ENCODE data around the gene CYB561A3. TPM values are rescaled to one million over a fixed set of nuclear protein-coding genes. Genes with fewer than 3 reads are reported as not detected.

CYB561A3 gene
- total RNA-seq, 1 experiment from 2014 or later = 54.7 TPM

DNA sequence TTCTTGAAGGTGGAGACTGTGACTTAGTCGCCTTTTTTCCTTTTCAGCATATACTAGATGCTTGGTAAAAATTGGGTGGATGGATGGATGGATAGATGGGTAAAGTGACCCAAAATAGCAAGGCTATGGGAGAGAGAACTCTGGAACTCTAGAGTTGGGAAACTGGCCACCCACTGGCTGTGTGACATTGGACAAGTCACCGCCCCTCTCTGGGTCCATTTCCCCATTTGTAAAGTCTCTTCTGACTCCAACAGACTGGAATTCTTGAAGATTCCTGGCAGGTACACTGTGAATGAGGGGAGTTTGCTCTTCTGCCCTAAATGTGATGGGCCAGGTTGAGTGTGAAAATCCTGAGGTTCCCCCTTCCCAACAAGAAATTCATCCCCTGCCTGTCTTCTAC, 20.7 kb downstream of the CYB561A3 start:
- Histone ChIP-seq H3K27ac (ENCODE audit: low read depth, low read length, poor library complexity, severe bottlenecking) (no peak overlapping the region), H3K36me3 (ENCODE audit: insufficient read depth, low read length, poor library complexity, severe bottlenecking) (peaks cover 20% of the 10 kb centered on the region), H3K9me3 (ENCODE audit: low read depth, low read length, poor library complexity, severe bottlenecking) (no peaks in the 10 kb centered on the region), H3K4me1 (ENCODE audit: insufficient read depth, low read length, poor library complexity, severe bottlenecking) (no peaks in the 10 kb centered on the region), H3K4me3 (ENCODE audit: low read depth, low read length, poor library complexity, severe bottlenecking) (no peak overlapping the region), H3K27me3 (replicated peaks; ENCODE audit: insufficient read depth, low read depth, low read length, poor library complexity) (no peaks in the 10 kb centered on the region)
- TF ChIP-seq EZH2 (IDR thresholded peaks at IDR 0.05; ENCODE audit: borderline replicate concordance, low read depth, low read length, poor library complexity, severe bottlenecking) = no peak
- TF ChIP-seq, protein P1, sequence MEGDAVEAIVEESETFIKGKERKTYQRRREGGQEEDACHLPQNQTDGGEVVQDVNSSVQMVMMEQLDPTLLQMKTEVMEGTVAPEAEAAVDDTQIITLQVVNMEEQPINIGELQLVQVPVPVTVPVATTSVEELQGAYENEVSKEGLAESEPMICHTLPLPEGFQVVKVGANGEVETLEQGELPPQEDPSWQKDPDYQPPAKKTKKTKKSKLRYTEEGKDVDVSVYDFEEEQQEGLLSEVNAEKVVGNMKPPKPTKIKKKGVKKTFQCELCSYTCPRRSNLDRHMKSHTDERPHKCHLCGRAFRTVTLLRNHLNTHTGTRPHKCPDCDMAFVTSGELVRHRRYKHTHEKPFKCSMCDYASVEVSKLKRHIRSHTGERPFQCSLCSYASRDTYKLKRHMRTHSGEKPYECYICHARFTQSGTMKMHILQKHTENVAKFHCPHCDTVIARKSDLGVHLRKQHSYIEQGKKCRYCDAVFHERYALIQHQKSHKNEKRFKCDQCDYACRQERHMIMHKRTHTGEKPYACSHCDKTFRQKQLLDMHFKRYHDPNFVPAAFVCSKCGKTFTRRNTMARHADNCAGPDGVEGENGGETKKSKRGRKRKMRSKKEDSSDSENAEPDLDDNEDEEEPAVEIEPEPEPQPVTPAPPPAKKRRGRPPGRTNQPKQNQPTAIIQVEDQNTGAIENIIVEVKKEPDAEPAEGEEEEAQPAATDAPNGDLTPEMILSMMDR (conservative IDR thresholded peaks at IDR 0.05; ENCODE audit: low read depth, low read length) = no peak
- no TSS peak for BruUV-seq (replicated peaks)
- ChIA-PET CTCF (no interaction called here), POLR2A (ENCODE audit: low non-redundant PET) (no interaction called here)
- intact Hi-C loops (cut with micrococcal nuclease; ENCODE audit: unreplicated experiment) = no loop called here
- no peak for DNase-seq (ENCODE audit: low spot score)

DNA sequence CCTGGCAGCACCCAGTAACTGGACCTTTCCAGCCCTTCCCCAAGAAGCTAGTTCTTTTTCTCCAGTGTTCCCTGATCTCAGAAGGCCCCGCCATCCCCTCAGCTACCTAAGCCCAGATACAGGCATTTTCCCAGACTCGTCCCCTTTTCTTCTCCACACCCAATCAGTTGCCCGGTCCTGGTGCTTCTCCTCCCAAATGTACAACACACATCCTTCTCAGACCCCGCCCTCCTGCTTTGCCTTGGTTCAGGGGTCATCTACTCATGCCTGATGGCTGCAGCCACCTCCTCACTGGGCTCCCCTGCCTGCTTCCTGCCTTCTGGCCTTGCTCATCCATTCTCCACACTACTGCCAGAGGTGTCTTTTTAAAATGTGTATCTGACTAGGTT, 22.2 kb downstream of the CYB561A3 start:
- no TSS peak for BruUV-seq (replicated peaks)

DNA sequence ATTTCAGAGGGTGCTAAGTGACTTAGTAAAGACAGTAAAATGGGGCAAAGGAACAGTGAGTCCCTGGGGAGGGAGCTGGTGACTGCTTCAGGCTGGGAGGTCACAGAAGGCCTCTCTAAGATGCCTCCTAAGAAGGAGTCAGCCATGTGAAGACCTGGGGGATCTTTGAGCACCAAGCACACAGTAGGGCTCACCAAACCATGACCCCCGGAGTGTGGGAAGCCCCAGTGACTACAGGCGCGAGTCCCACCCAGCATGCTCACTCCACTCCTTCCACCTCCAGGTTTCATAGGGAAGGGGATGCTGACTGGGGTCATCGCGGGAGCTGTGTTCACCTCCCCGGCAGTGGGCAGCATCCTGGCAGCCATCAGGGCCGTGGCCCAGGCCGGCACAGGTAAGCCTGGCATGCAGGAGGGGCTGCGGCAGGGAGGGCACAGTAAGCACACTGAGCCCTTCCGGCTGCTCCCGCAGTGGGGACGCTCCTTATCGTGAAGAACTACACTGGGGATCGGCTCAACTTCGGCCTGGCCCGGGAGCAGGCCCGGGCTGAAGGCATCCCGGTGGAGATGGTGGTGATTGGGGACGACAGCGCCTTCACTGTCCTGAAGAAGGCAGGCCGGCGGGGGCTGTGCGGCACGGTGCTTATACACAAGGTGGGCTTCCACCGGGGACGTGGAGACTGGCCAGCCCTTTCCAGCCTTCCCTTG, 22.7 kb downstream of the CYB561A3 start:
- ChIA-PET POLR2A (ENCODE audit: low non-redundant PET) (no interaction called here), CTCF (no interaction called here)
- intact Hi-C loops (cut with micrococcal nuclease; ENCODE audit: unreplicated experiment) = no loop called here
- Histone ChIP-seq H3K4me1 (ENCODE audit: insufficient read depth, low read length, poor library complexity, severe bottlenecking) (peaks cover 2% of the 10 kb centered on the region), H3K27me3 (replicated peaks; ENCODE audit: insufficient read depth, low read depth, low read length, poor library complexity) (no peaks in the 10 kb centered on the region), H3K9me3 (ENCODE audit: low read depth, low read length, poor library complexity, severe bottlenecking) (no peaks in the 10 kb centered on the region), H3K27ac (ENCODE audit: low read depth, low read length, poor library complexity, severe bottlenecking) (no peak overlapping the region), H3K36me3 (ENCODE audit: insufficient read depth, low read length, poor library complexity, severe bottlenecking) (peaks cover 17% of the 10 kb centered on the region), H3K4me3 (ENCODE audit: low read depth, low read length, poor library complexity, severe bottlenecking) (no peak overlapping the region)
- no TSS peak for BruUV-seq (replicated peaks)
- TF ChIP-seq, protein P1 (conservative IDR thresholded peaks at IDR 0.05; ENCODE audit: low read depth, low read length) = no peak
- no peak for DNase-seq (ENCODE audit: low spot score)

More for the DNA sequence above, 22.2 kb downstream of the CYB561A3 start:
- Histone ChIP-seq H3K4me1 (ENCODE audit: insufficient read depth, low read length, poor library complexity, severe bottlenecking) (no peaks in the 10 kb centered on the region), H3K27ac (ENCODE audit: low read depth, low read length, poor library complexity, severe bottlenecking) (no peak overlapping the region), H3K36me3 (ENCODE audit: insufficient read depth, low read length, poor library complexity, severe bottlenecking) (peaks cover 17% of the 10 kb centered on the region), H3K4me3 (ENCODE audit: low read depth, low read length, poor library complexity, severe bottlenecking) (no peak overlapping the region), H3K9me3 (ENCODE audit: low read depth, low read length, poor library complexity, severe bottlenecking) (no peaks in the 10 kb centered on the region), H3K27me3 (replicated peaks; ENCODE audit: insufficient read depth, low read depth, low read length, poor library complexity) (no peaks in the 10 kb centered on the region)
- TF ChIP-seq, protein P1 (conservative IDR thresholded peaks at IDR 0.05; ENCODE audit: low read depth, low read length) = no peak
- no peak for TF ChIP-seq EZH2 (IDR thresholded peaks at IDR 0.05; ENCODE audit: borderline replicate concordance, low read depth, low read length, poor library complexity, severe bottlenecking)
- intact Hi-C loops (cut with micrococcal nuclease; ENCODE audit: unreplicated experiment) = no loop called here
- no peak for DNase-seq (ENCODE audit: low spot score)
- CTCF ChIA-PET = no interaction called here
- POLR2A ChIA-PET (ENCODE audit: low non-redundant PET) = interaction anchor here (0.6 kb wide), 1 partner anchor 18 kb away, joined by 8 read pairs; no protein-coding TSS in a partner anchor

Data from A673 (cell line).